Esophagus squamous epithelium (tissue), 4 donors: ENCODE measurements around the gene SPTLC3.
"Not testable (repeated sequence)": the region's sequence is repeated elsewhere in the genome, so short reads cannot be mapped to it uniquely, and the experiment has no call there.

Experiments
- CTCF ChIP-seq, 6 experiments: fragments of 450-650 bp in 4 of 6; fragments of 200-600 bp in 2 of 6; sonication (generic) in 2 of 6; IDR thresholded peaks; one replicate each; pipeline ENCODE4 v1.5.1; 2016 to 2019; ENCODE audit warnings: antibody characterized with exemption in 6 of 6, mild to moderate bottlenecking in 4 of 6, moderate library complexity in 4 of 6
- POLR2A ChIP-seq, 4 donors: fragments of 450-650 bp; IDR thresholded peaks; one replicate each; pipeline ENCODE4 v1.6.1; 2017; ENCODE audit warnings: antibody characterized with exemption in 4 of 4, mild to moderate bottlenecking in 4 of 4, moderate library complexity in 3 of 4

DNA sequence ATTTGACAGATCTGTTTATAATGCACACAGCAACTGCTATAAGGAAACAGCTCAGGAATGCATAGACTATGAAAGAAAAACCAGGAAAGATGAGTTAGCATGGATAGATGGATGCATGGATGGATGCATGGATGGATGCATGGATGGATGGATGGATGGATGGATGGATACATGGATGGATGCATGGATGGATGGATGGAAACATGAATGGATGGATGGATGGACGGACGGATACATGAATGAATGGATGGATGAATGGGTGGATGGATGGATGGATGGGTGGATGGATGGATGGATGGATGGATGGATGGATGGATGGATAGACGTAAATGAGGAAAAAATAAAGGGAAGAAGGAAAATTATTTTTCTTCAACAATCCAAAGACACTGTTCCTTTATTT, 29.1 kb upstream of the SPTLC3 start:
- not testable (repeated sequence) for TF ChIP-seq CTCF, POLR2A (IDR thresholded peaks at IDR 0.05)
